Measurements from ENCODE around the gene TFAP2D. TPM values are rescaled to one million over a fixed set of nuclear protein-coding genes. Genes with fewer than 3 reads are reported as not detected.

The TFAP2D gene
- total and polyA plus RNA-seq, 2 of the 4 experiments (the other 2 are of a cell fraction), result not detected

- H2BK15ac ChIP-seq (ENCODE audit: low read depth, low read length), result no peak overlapping the region
- H2AK5ac ChIP-seq (ENCODE audit: low read depth, low read length), result no peak overlapping the region
- dilution Hi-C loops (cut with HindIII; ENCODE audit: low sequenced_read_pairs, unreplicated experiment) (no loop called here), intact Hi-C loops (cut with micrococcal nuclease) (no loop called here), in situ Hi-C loops (cut with MboI; ENCODE audit: low sequenced_read_pairs) (no loop called here)
- H4K20me1 ChIP-seq (ENCODE audit: insufficient read depth, low read length), result no peaks in the 10 kb centered on the region
- H3K27ac ChIP-seq (ENCODE audit: insufficient read depth, low read length), result no peak overlapping the region
- no peak overlapping the region for H3K18ac ChIP-seq (ENCODE audit: low read depth, low read length)
- no peaks in the 10 kb centered on the region for H3K36me3 ChIP-seq (ENCODE audit: control insufficient read depth, insufficient read depth, low read length)
- H3K4ac ChIP-seq (ENCODE audit: low read depth, low read length), result no peak overlapping the region
- no peaks in the 10 kb centered on the region for H3K9me1 ChIP-seq (ENCODE audit: insufficient read depth, low read length)
- no peak overlapping the region for H3K14ac ChIP-seq (replicated peaks; ENCODE audit: low read depth, low read length)
- no peak for DNase-seq
- TF ChIP-seq MAFK (IDR thresholded peaks at IDR 0.05; ENCODE audit: low read depth, low read length) (no peak), MXI1 (IDR thresholded peaks at IDR 0.05; ENCODE audit: borderline replicate concordance, low read depth, low read length) (no peak), POLR2A (IDR thresholded peaks at IDR 0.05; ENCODE audit: low read depth, low read length) (no peak), FOS (IDR thresholded peaks at IDR 0.05; ENCODE audit: low read depth, low read length) (no peak), MAZ (IDR thresholded peaks at IDR 0.05; ENCODE audit: borderline replicate concordance, low read depth, low read length) (no peak), RFX5 (IDR thresholded peaks at IDR 0.05; ENCODE audit: low read depth, low read length) (no peak), NFE2L2 (IDR thresholded peaks at IDR 0.05; ENCODE audit: low read depth, low read length) (no peak), BHLHE40 (IDR thresholded peaks at IDR 0.05; ENCODE audit: low read depth, low read length) (no peak), CHD1 (IDR thresholded peaks at IDR 0.05; ENCODE audit: low read depth, low read length) (no peak), RCOR1 (IDR thresholded peaks at IDR 0.05; ENCODE audit: insufficient replicate concordance, low read length) (no peak), SMC3 (IDR thresholded peaks at IDR 0.05; ENCODE audit: low read depth, low read length) (no peak), RAD21 (IDR thresholded peaks at IDR 0.05; ENCODE audit: low read length) (no peak), CEBPB (IDR thresholded peaks at IDR 0.05; ENCODE audit: low read depth, low read length) (no peak), USF2 (IDR thresholded peaks at IDR 0.05; ENCODE audit: low read depth, low read length) (no peak)
- TF ChIP-seq, protein P1, sequence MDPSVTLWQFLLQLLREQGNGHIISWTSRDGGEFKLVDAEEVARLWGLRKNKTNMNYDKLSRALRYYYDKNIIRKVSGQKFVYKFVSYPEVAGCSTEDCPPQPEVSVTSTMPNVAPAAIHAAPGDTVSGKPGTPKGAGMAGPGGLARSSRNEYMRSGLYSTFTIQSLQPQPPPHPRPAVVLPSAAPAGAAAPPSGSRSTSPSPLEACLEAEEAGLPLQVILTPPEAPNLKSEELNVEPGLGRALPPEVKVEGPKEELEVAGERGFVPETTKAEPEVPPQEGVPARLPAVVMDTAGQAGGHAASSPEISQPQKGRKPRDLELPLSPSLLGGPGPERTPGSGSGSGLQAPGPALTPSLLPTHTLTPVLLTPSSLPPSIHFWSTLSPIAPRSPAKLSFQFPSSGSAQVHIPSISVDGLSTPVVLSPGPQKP (IDR thresholded peaks at IDR 0.05; ENCODE audit: borderline replicate concordance, low read depth, low read length), result no peak
- TF ChIP-seq, protein P2, sequence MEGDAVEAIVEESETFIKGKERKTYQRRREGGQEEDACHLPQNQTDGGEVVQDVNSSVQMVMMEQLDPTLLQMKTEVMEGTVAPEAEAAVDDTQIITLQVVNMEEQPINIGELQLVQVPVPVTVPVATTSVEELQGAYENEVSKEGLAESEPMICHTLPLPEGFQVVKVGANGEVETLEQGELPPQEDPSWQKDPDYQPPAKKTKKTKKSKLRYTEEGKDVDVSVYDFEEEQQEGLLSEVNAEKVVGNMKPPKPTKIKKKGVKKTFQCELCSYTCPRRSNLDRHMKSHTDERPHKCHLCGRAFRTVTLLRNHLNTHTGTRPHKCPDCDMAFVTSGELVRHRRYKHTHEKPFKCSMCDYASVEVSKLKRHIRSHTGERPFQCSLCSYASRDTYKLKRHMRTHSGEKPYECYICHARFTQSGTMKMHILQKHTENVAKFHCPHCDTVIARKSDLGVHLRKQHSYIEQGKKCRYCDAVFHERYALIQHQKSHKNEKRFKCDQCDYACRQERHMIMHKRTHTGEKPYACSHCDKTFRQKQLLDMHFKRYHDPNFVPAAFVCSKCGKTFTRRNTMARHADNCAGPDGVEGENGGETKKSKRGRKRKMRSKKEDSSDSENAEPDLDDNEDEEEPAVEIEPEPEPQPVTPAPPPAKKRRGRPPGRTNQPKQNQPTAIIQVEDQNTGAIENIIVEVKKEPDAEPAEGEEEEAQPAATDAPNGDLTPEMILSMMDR (conservative IDR thresholded peaks at IDR 0.05; ENCODE audit: low read depth, low read length), result no peak
- H3K9ac ChIP-seq (ENCODE audit: low read depth, low read length), result no peak overlapping the region
- H4K91ac ChIP-seq (ENCODE audit: insufficient read depth, low read depth, low read length), result no peak overlapping the region
- ChIA-PET POLR2A (ENCODE audit: unreplicated experiment) (no interaction called here), CTCF (no interaction called here)
- no TSS peak for BruUV-seq (replicated peaks)
- H2AK9ac ChIP-seq (replicated peaks; ENCODE audit: low read depth, low read length, poor library complexity), result no peak overlapping the region
- no peak overlapping the region for H4K5ac ChIP-seq (ENCODE audit: low read depth, low read length)
- no peaks in the 10 kb centered on the region for H3K9me3 ChIP-seq (ENCODE audit: control insufficient read depth, insufficient read depth, low read length)
- H3K79me1 ChIP-seq (ENCODE audit: low read depth in 1 of 2, low read length in 2 of 2), result no peaks in the 10 kb centered on the region
- no peak for ATAC-seq (ENCODE audit: low read depth)
- H2BK120ac ChIP-seq (ENCODE audit: low read depth, low read length), result no peak overlapping the region
- H4K8ac ChIP-seq (ENCODE audit: low read depth in 2 of 2, low read length in 2 of 2), result no peak overlapping the region
- H3K4me2 ChIP-seq (ENCODE audit: low read depth, low read length), result no peak overlapping the region
- no peak overlapping the region for H2BK20ac ChIP-seq (ENCODE audit: low read depth, low read length)
- no peak overlapping the region for H2BK5ac ChIP-seq (ENCODE audit: low read depth, low read length, poor library complexity, severe bottlenecking)
- H3K23ac ChIP-seq (ENCODE audit: low read depth, low read length), result no peak overlapping the region
- WGBS, 2 experiments (ENCODE audit: extremely low coverage in 2 of 2, insufficient read length in 1 of 2), result no CpG with 5 or more reads among the region's 1 CpG
- no peak overlapping the region for H2AFZ ChIP-seq (replicated peaks; ENCODE audit: low read length, poor library complexity)
- H3K56ac ChIP-seq (ENCODE audit: extremely low read depth, insufficient read depth, low read length), result no peak overlapping the region
- no peaks in the 10 kb centered on the region for H3K4me1 ChIP-seq (ENCODE audit: control insufficient read depth, insufficient read depth, low read length)
- H3K4me3 ChIP-seq (ENCODE audit: insufficient read depth, low read depth, low read length), result no peak overlapping the region
- H3K27me3 ChIP-seq (ENCODE audit: control insufficient read depth, insufficient read depth, low read length), result no peaks in the 10 kb centered on the region
Observed at GRCh38 chr6:50663806-50664205, 49.5 kb upstream of the TFAP2D start.
